HG02970 (cell line): ENCODE data around the gene CFAP251.

Source experiments
- ATAC-seq: cut with Tn5 transposase; IDR thresholded peaks from one replicate; pipeline ENCODE4 v1.9.1; 2021; ENCODE audit warnings: mild to moderate bottlenecking, moderate library complexity, moderate number of reproducible peaks; ENCODE audit not compliant: unreplicated experiment, low FRiP score

CFAP251 gene

GRCh38 chr12:122001466-122002209, 83.2 kb downstream of the CFAP251 start:
- ATAC-seq = no peak

- ATAC-seq = no peak
Observed at GRCh38 chr12:122003651-122004611, 85.5 kb downstream of the CFAP251 start.

GRCh38 chr12:122004633-122005071, 86.3 kb downstream of the CFAP251 start:
- no peak for ATAC-seq

- no peak for ATAC-seq
Observed at GRCh38 chr12:122005252-122005776, 86.9 kb downstream of the CFAP251 start.

GRCh38 chr12:122006186-122006926, 88.0 kb downstream of the CFAP251 start:
- ATAC-seq = no peak

GRCh38 chr12:122009741-122010140, 91.3 kb downstream of the CFAP251 start:
- no peak for ATAC-seq

GRCh38 chr12:122012184-122012583, 93.8 kb downstream of the CFAP251 start:
- ATAC-seq = no peak

GRCh38 chr12:122013136-122013535, 94.7 kb downstream of the CFAP251 start:
- no peak for ATAC-seq

GRCh38 chr12:122013791-122014590, 95.6 kb downstream of the CFAP251 start:
- no peak for ATAC-seq

GRCh38 chr12:122014781-122015180, 96.4 kb downstream of the CFAP251 start:
- ATAC-seq = no peak

- ATAC-seq = no peak
Observed at GRCh38 chr12:122018457-122018856, 100.1 kb downstream of the CFAP251 start.

GRCh38 chr12:122018937-122019336, 100.5 kb downstream of the CFAP251 start:
- no peak for ATAC-seq

- no peak for ATAC-seq
Observed at GRCh38 chr12:122020795-122021192, 102.4 kb downstream of the CFAP251 start.

- no peak for ATAC-seq
Observed at GRCh38 chr12:122021193-122021821, 102.9 kb downstream of the CFAP251 start.

GRCh38 chr12:122021822-122022392, 103.5 kb downstream of the CFAP251 start, which contains the start of gene BCL7A:
Gene BCL7A, plus strand, starts transcription at chr12:122021884. Its CDS starts 208 bp downstream, at chr12:122022092.
- no peak for ATAC-seq

- ATAC-seq = no peak
Observed at GRCh38 chr12:122022393-122023338, 104.3 kb downstream of the CFAP251 start.

GRCh38 chr12:122023339-122024131, 105.1 kb downstream of the CFAP251 start:
- ATAC-seq = no peak
